Stimulated activated naive CD8-positive, alpha-beta T cell treated with anti-CD3 and anti-CD28 coated beads, Interleukin-15, Interleukin-2, amounts not matched to agents 100 ng/mL and 50 ng/mL, for 24 hours (primary cell): ENCODE results near the gene GRIA4.
"Not testable (repeated sequence)": the region's sequence is repeated elsewhere in the genome, so short reads cannot be mapped to it uniquely, and the experiment has no call there.

Experiments used
- H3K27ac Mint-ChIP-seq: one replicate; pipeline ENCODE4 v1.8.0; 2021; ENCODE audit warnings: mild to moderate bottlenecking, mixed read lengths
- H3K27me3 Mint-ChIP-seq: one replicate; pipeline ENCODE4 v1.8.0; 2021; ENCODE audit warnings: mixed read lengths
- H3K36me3 Mint-ChIP-seq: one replicate; pipeline ENCODE4 v1.8.0; 2021; ENCODE audit warnings: low read depth, mixed read lengths
- H3K4me1 Mint-ChIP-seq: one replicate; pipeline ENCODE4 v1.8.0; 2021; ENCODE audit warnings: low read depth, mixed read lengths
- H3K4me3 Mint-ChIP-seq: one replicate; pipeline ENCODE4 v1.8.0; 2021; ENCODE audit warnings: mild to moderate bottlenecking, mixed read lengths
- H3K9me3 Mint-ChIP-seq: one replicate; pipeline ENCODE4 v1.8.0; 2021; ENCODE audit warnings: mixed read lengths

GRIA4 gene

DNA sequence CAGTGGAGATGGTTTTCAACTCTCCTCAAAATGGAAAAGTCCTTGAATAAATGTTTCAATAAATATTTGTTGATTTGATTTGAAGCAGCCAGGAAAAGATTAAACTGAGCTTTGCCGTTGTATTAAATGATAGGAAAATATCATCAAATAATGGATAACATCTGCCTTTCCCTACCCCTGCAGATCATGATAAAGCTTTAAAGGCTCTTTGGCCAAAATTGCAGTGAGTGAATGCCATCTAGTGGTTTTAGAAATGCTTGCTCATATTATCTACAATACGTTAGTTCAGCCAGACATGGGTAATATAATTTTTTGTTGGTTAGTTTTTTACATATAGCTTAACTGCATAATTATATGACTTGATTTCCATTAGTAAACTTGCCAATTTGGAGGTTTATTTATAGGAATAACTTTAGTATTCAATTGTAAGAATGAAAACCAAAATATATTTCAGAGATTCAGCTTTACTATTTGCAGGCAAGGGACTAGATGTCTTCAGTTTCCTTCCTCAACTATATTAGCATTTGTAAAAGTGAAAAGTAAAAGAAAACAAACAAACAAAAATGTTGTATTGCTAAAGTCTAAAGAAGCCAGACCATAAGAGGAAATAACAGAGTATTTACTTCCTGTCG is 253.0 kb downstream of the GRIA4 start:
- Mint-ChIP-seq H3K9me3 (no peaks in the 10 kb centered on the region), H3K27ac (no peak overlapping the region)

DNA sequence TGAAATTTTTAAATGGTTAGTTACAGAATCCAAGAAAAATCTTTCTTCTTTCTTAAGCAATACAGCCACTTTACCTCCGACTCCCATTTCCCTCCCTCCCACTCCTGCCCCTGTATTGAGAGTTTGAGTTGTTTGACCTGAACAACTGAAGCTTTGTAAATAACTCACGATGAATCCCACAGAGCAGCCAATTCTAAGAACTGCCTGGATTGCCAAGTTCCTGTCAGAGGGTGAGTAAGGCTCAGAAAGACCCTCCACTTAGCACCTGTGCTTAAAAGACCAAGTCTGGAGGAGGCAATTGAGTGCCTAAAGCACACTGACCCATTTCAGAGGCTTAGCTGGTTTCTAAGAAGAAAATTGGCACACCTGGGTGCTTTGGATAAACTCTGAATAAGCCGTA is 253.7 kb downstream of the GRIA4 start:
- no peak overlapping the region for H3K27ac Mint-ChIP-seq

More for the DNA sequence above, 253.0 kb downstream of the GRIA4 start:
- Mint-ChIP-seq H3K36me3 (no peaks in the 10 kb centered on the region), H3K4me3 (no peak overlapping the region), H3K4me1 (no peaks in the 10 kb centered on the region), H3K27me3 (peaks cover 7% of the 10 kb centered on the region)

DNA sequence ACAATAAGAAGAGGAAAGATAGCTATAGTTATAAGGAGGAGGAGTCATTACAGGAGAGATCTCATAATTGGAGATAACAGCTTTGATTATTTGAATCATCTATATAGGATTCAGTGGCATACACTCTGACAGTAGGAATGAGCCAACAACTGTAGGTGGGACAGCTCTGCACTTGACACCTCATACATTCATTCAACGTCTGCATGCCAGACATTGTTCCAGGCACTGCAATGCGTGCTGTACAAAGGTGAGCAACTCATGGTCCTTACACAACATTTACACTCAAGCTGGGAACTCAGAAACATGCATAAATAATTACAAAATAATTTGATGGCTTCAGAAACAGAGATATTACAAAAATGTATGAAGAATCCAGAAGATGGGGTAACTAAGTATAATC is 257.9 kb downstream of the GRIA4 start:
- Mint-ChIP-seq H3K36me3 (no peaks in the 10 kb centered on the region), H3K4me1 (no peaks in the 10 kb centered on the region), H3K9me3 (no peaks in the 10 kb centered on the region), H3K27ac (no peak overlapping the region), H3K4me3 (no peak overlapping the region), H3K27me3 (peaks cover 10% of the 10 kb centered on the region)

More for the DNA sequence above, 253.7 kb downstream of the GRIA4 start:
- Mint-ChIP-seq H3K36me3 (no peaks in the 10 kb centered on the region), H3K4me3 (no peak overlapping the region), H3K27me3 (peaks cover 7% of the 10 kb centered on the region), H3K4me1 (no peaks in the 10 kb centered on the region), H3K9me3 (no peaks in the 10 kb centered on the region)

DNA sequence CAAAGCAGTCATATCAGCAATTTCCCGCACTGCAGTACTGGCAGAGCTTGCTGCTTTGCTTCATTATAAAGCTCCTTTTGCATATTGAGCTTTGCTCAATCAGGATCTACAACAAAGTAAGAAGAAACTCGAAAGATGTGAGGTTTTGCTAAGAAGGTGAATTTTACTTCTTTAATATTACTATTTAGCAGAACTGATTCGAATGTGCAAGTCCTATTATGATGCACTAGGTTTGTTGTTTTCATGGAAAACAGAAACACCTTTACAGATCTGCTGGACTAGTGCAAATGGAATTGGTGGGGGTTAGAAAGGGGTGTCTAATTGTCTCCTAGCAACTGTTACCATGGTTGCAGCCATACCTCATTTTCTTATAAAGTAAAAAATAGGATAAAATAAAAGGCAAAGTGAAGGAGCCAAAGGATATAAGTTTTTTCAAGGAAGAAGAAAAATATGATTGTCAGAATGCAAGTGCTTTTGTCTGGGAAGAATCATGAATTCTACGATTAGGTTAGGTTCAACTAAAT is 259.0 kb downstream of the GRIA4 start:
- H3K4me3 Mint-ChIP-seq, result no peak overlapping the region
- H3K36me3 Mint-ChIP-seq, result no peaks in the 10 kb centered on the region
- peaks cover 9% of the 10 kb centered on the region for H3K27me3 Mint-ChIP-seq
- no peaks in the 10 kb centered on the region for H3K9me3 Mint-ChIP-seq
- H3K4me1 Mint-ChIP-seq, result no peaks in the 10 kb centered on the region
- no peak overlapping the region for H3K27ac Mint-ChIP-seq

DNA sequence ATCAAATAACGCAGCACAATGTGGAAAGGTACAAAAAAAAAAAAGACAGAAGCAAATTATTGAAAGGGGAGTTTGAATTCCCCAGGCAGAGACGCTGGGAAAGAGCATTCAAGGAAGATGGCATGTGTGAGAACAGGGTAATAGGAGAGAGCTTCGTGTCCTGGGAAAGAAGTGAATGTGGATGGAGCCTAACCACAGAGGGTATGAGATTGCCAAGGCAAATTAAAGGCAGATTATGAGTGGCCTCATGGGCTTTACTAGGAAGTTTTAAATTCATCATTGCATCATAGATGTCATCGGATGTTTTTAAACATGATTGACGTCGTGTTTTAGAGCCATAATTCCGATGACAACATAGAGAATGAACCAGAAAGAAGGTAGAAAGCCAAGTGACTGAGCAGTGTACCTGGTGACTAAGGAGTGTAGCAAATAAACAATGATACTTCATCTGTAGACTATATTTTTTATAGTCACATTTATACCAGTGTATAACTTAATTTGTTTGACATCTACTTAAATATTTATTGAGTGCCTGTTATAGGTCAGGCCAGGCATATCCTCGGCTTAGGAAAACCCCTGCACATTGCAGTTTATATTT is 260.7 kb downstream of the GRIA4 start:
- no peak overlapping the region for H3K4me3 Mint-ChIP-seq
- H3K9me3 Mint-ChIP-seq, result no peaks in the 10 kb centered on the region
- peaks cover 9% of the 10 kb centered on the region for H3K27me3 Mint-ChIP-seq
- H3K27ac Mint-ChIP-seq, result no peak overlapping the region
- H3K36me3 Mint-ChIP-seq, result no peaks in the 10 kb centered on the region
- H3K4me1 Mint-ChIP-seq, result no peaks in the 10 kb centered on the region

DNA sequence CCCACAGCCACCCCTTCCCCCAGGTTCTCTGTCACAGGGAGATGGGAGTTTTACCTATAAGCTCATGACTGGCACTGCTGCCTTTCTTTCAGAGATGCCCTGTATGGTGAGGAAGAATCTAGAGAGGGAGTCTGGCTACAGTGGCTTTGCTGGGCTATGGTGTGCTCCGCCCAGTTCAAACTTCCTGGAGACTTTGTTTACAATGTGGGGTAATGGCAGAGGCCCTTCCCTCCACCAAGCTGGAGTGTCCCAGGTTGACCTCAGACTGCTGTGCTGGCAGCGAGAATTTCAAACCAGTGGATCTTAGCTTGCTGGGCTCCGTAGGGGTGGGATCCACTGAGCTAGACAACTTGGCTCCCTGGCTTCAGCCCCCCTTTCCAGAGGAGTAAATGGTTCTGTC is 268.6 kb downstream of the GRIA4 start:
- H3K27me3 Mint-ChIP-seq, result no peaks in the 10 kb centered on the region
- H3K36me3 Mint-ChIP-seq, result no peaks in the 10 kb centered on the region
- no peak overlapping the region for H3K27ac Mint-ChIP-seq
- peaks cover 5% of the 10 kb centered on the region for H3K9me3 Mint-ChIP-seq
- H3K4me1 Mint-ChIP-seq, result no peaks in the 10 kb centered on the region
- H3K4me3 Mint-ChIP-seq, result no peak overlapping the region

DNA sequence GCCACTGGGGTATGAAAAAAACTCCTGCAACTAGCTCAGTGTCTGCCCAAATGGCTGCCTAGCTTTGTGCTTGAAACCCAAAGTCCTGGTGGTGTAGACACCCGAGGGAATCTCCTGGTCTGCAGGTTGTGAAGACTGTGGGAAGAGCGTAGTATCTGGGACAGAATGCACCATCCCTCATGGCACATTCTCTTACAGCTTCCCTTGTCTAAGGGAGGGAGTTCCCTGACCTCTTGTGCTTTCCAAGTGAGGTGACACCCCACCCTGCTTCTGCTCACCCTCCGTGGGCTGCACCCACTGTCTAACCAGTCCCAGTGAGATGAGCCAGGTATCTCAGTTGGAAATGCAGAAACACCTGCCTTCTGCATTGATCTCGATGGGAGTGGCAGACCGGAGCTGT is 269.1 kb downstream of the GRIA4 start:
- H3K4me1 Mint-ChIP-seq, H3K27me3 Mint-ChIP-seq, H3K4me3 Mint-ChIP-seq, H3K9me3 Mint-ChIP-seq, H3K36me3 Mint-ChIP-seq, H3K27ac Mint-ChIP-seq: not testable (repeated sequence)

DNA sequence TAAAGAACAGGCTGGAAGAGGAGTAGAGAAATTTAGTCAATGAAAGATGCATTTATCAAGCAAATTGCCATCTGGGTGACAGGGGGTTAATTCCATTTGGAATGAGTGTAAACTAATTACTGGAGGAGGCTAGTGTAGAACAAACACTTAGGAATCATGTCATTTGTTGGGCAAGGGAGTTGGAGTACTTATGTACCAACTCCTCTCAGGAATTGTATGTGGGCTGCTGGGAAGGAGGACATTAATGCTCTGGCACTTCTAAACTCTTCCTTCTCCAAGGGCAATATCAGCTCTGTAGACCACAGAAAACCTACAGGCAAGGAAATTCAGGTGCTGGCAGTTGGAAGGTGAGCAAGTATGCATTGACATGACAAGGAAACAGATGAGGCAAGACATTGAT is 271.2 kb downstream of the GRIA4 start:
- peaks cover 5% of the 10 kb centered on the region for H3K9me3 Mint-ChIP-seq
- no peaks in the 10 kb centered on the region for H3K27me3 Mint-ChIP-seq
- H3K4me3 Mint-ChIP-seq, result no peak overlapping the region
- no peaks in the 10 kb centered on the region for H3K36me3 Mint-ChIP-seq
- no peak overlapping the region for H3K27ac Mint-ChIP-seq
- no peaks in the 10 kb centered on the region for H3K4me1 Mint-ChIP-seq

DNA sequence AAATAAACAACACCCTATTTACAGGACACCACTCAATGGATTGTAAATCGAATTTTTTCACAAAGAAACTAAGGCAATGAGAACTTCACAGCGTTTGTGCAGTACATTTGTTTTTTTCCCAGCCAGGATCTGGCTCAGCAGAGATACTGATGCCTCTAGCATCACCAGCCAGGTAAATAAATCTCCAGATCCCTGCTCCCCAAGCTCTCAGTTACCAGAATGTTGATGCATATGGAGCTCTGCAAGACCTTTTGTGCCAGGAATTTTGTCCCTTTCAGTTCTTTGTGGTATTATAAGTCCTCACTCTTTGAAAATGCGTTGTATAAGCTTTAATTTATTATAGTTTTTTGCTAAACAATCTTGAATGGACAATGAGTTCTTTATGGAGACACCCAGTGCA is 274.6 kb downstream of the GRIA4 start:
- Mint-ChIP-seq H3K9me3 (no peaks in the 10 kb centered on the region), H3K36me3 (no peaks in the 10 kb centered on the region), H3K27ac (no peak overlapping the region), H3K4me1 (no peaks in the 10 kb centered on the region), H3K4me3 (no peak overlapping the region), H3K27me3 (no peaks in the 10 kb centered on the region)

DNA sequence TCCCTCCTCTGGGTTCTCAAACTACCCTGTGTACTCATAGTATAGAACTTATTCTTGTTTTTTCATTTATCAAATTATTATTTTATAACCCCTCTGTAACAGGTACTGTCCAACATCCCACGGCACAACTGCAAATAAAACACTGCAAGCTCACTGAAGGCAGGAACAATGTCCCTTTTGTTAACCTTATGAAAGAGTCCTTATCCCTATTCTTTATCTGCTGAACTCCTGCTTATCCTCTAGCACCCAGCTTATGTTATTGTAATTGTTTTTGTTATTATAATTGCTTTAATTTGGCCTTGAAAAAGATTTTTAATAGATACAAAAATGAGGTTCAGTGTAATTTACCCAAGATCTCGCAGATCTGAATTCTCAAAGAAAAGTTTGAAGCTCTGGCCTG is 281.8 kb downstream of the GRIA4 start:
- no peaks in the 10 kb centered on the region for H3K9me3 Mint-ChIP-seq
- no peak overlapping the region for H3K4me3 Mint-ChIP-seq
- H3K27me3 Mint-ChIP-seq, result no peaks in the 10 kb centered on the region
- H3K36me3 Mint-ChIP-seq, result no peaks in the 10 kb centered on the region
- no peak overlapping the region for H3K27ac Mint-ChIP-seq
- no peaks in the 10 kb centered on the region for H3K4me1 Mint-ChIP-seq

DNA sequence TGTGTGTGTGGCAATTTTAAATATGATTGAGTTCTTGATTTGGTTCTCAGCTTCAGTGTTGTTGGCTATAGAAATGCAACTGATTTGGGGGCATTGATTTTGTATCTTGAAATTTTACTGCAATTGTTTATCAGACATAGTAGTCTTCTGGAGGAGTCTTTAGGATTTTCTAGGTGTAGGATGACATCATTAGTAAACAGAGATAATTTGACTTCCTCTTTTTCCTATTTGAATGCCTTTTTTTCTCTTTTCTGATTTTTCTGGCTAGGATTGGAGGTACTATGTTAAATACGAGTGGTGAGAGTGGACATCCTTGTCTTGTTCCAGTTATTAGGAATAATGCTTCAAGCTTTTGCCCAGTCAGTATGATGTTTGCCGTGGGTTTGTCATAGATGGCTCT is 287.3 kb downstream of the GRIA4 start:
- no peak overlapping the region for H3K4me3 Mint-ChIP-seq
- H3K36me3 Mint-ChIP-seq, result no peaks in the 10 kb centered on the region
- no peak overlapping the region for H3K27ac Mint-ChIP-seq
- H3K9me3 Mint-ChIP-seq, result no peaks in the 10 kb centered on the region
- no peaks in the 10 kb centered on the region for H3K4me1 Mint-ChIP-seq
- H3K27me3 Mint-ChIP-seq, result no peaks in the 10 kb centered on the region

DNA sequence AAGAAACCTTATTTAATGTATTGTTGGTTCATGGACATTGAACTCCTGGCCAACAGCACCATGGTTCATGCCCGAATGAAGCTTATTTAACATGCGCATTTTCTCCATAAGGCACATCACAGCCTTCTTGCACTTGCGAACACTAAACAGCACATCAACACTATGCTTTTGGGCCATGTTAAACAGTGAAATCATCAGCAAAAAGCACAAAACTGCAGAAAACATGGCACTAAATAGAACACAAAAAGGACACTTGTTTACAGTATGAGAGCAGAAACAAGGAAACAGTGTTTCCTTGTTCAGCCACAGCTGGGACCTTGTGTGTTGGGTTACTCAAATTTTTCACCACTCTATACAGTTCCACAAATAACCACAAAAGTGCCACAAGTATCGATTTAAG is 289.9 kb downstream of the GRIA4 start:
- Mint-ChIP-seq H3K36me3 (no peaks in the 10 kb centered on the region), H3K4me1 (no peaks in the 10 kb centered on the region), H3K9me3 (no peaks in the 10 kb centered on the region), H3K27me3 (no peaks in the 10 kb centered on the region), H3K27ac (no peak overlapping the region), H3K4me3 (no peak overlapping the region)

DNA sequence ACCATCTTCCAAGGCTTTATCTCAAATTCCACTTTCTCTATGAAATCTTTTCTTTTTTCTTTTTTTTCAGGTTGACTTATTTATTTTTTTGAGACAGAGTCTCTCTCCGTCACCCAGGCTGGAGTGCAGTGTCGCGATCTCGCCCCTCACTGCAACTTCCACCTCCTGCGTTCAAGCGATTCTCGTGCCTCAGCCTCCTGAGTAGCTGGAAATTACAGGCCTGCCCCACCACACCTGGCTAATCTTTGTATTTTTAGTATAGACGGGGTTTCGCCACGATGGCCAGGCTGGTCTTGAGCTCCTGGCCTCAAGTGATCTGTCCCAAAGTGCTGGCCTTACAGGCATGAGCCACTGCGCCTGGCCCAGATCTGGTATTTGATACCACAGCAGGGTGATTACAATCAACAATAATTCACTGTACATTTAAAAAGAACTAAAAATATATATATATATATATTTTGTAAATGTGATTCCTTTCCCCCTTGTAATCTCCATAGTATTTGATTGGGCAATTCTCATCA is 290.7 kb downstream of the GRIA4 start:
- H3K27ac Mint-ChIP-seq, result no peak overlapping the region
- H3K27me3 Mint-ChIP-seq, result no peaks in the 10 kb centered on the region

DNA sequence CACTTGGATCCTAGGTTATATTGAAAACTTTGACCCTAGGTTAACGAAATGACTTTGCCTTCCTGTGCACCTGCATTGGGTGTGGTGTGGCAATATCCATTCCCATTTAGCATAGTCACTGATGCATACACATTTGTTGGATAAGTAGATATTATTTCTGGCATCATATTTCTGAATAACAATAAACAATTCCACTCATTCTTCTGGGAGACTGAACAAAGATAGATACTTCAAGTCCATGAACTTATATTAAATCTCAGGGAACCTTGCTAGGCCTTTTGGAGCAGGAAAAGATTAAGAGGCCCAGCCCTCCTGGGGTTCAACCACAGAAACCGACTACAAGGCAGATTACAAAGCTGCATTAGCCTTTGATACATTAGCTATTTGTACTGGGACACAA is 293.2 kb downstream of the GRIA4 start:
- Mint-ChIP-seq H3K4me3 (no peak overlapping the region), H3K27me3 (no peaks in the 10 kb centered on the region), H3K4me1 (no peaks in the 10 kb centered on the region)

More for the DNA sequence above, 290.7 kb downstream of the GRIA4 start:
- Mint-ChIP-seq H3K4me3 (no peak overlapping the region), H3K4me1 (no peaks in the 10 kb centered on the region), H3K9me3 (no peaks in the 10 kb centered on the region), H3K36me3 (no peaks in the 10 kb centered on the region)

DNA sequence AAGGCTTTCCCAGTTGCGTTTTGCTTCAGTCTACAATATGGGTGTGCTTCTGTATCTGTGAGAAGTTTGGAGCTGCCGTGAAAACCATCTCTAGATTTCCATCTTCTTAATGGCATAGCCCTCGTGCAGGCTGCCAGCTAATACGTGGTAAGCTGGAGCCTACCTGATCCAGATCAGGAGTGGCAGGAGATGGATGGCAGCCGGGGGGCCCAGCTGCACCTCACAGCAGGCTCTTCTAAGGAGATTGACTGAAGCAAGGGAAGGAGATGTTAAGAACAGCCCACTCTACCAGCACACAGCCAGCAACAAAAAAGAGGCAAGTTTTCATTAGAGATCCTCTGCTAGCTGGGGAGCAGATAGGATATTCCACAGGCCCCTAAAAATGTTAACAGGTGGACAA is 296.6 kb downstream of the GRIA4 start:
- H3K36me3 Mint-ChIP-seq, result no peaks in the 10 kb centered on the region
- H3K9me3 Mint-ChIP-seq, result no peaks in the 10 kb centered on the region
- H3K27me3 Mint-ChIP-seq, result no peaks in the 10 kb centered on the region
- no peak overlapping the region for H3K27ac Mint-ChIP-seq
- H3K4me3 Mint-ChIP-seq, result no peak overlapping the region
- no peaks in the 10 kb centered on the region for H3K4me1 Mint-ChIP-seq

More for the DNA sequence above, 293.2 kb downstream of the GRIA4 start:
- no peak overlapping the region for H3K27ac Mint-ChIP-seq
- no peaks in the 10 kb centered on the region for H3K36me3 Mint-ChIP-seq
- no peaks in the 10 kb centered on the region for H3K9me3 Mint-ChIP-seq

DNA sequence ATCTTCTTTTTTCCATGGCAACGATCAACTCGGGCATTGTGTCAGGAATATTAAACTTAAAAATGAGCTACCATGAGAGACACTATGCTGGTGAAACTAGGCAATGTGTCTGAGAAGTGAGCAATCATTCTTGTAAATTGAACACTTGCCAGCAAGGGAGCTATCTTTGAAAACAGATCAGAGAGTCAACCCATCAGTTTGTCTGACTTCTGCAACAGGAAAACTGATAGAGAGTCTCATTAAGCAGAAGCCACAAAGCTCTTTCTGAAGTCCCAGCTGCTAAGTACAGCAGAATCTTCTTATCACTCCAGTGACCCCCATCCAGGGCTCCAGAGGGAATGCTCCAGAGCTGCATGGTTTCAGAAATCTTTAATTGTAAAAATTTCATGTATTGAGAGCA is 297.4 kb downstream of the GRIA4 start:
- H3K27me3 Mint-ChIP-seq, result no peaks in the 10 kb centered on the region
- no peaks in the 10 kb centered on the region for H3K36me3 Mint-ChIP-seq
- no peak overlapping the region for H3K4me3 Mint-ChIP-seq
- H3K27ac Mint-ChIP-seq, result no peak overlapping the region
- no peaks in the 10 kb centered on the region for H3K9me3 Mint-ChIP-seq
- no peaks in the 10 kb centered on the region for H3K4me1 Mint-ChIP-seq
